ENCODE measurements around the gene C8A. TPM values are rescaled to one million over a fixed set of nuclear protein-coding genes. Genes with fewer than 3 reads are reported as not detected.

Gene C8A
- total RNA-seq, 1 experiment from 2014 or later: 0.13 TPM

DNA sequence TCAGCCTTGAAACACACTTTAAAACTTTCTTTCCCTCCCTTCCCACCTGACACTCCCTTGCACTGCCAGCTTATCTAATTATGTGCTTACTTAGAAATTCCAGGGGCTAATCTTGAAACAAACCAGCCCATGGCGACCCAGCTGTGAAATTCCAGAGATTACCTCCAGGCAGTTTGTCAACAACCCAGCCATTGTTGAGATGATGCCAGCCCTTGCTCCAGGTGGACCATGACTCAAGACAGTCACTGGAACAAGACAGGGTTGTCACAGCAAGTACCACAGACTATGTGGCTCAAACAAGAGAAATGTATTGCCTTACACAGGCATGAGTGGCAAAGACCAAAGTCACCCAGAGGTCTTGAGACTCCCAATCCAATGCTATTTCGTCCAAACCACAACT, 43.3 kb upstream of the C8A start (continued):
- no peak for TF ChIP-seq GTF2I (CRISPR knock-in tag; conservative IDR thresholded peaks at IDR 0.05)
- TF ChIP-seq, protein P1, sequence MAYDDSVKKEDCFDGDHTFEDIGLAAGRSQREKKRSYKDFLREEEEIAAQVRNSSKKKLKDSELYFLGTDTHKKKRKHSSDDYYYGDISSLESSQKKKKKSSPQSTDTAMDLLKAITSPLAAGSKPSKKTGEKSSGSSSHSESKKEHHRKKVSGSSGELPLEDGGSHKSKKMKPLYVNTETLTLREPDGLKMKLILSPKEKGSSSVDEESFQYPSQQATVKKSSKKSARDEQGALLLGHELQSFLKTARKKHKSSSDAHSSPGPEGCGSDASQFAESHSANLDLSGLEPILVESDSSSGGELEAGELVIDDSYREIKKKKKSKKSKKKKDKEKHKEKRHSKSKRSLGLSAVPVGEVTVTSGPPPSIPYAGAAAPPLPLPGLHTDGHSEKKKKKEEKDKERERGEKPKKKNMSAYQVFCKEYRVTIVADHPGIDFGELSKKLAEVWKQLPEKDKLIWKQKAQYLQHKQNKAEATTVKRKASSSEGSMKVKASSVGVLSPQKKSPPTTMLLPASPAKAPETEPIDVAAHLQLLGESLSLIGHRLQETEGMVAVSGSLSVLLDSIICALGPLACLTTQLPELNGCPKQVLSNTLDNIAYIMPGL (CRISPR knock-in tag; IDR thresholded peaks at IDR 0.05): no peak
- no peak for TF ChIP-seq TCF7 (CRISPR knock-in tag; IDR thresholded peaks at IDR 0.05; ENCODE audit: low read depth)
- no peak for TF ChIP-seq JAZF1 (CRISPR knock-in tag; IDR thresholded peaks at IDR 0.05)
- TF ChIP-seq, protein P2, sequence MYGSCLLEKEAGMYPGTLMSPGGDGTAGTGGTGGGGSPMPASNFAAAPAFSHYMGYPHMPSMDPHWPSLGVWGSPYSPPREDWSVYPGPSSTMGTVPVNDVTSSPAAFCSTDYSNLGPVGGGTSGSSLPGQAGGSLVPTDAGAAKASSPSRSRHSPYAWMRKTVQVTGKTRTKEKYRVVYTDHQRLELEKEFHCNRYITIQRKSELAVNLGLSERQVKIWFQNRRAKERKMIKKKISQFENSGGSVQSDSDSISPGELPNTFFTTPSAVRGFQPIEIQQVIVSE (CRISPR knock-in tag; IDR thresholded peaks at IDR 0.05; ENCODE audit: borderline replicate concordance): no peak
- TF ChIP-seq TEAD4 (CRISPR knock-in tag; IDR thresholded peaks at IDR 0.05): no peak
- no peak for TF ChIP-seq CBFB (CRISPR knock-in tag; IDR thresholded peaks at IDR 0.05; ENCODE audit: low read depth)
- TF ChIP-seq NR2C2 (CRISPR knock-in tag; IDR thresholded peaks at IDR 0.05): no peak

DNA sequence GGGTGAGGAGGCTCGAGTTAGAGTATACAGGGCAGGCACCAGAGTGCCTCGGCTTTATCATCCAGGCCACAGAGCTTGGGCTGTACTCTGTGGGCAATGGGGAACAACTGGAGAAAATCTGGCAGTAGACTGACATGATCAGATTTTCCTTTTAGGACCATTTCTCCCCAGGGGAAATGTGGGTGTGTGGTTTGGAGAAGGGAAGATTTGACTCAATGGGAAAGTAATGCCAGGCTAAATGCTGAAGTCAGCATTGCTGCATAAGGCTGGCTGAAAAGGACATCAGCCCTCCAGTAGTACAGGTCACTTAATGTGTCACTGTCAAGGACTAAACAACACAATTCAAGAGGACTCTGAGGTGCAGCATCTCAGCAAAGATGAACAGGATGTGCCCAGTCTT, 40.4 kb upstream of the C8A start:
- no peak for DNase-seq (ENCODE audit: low spot score)
- Mint-ChIP-seq H3K36me3 (no peaks in the 10 kb centered on the region), H3K27me3 (ENCODE audit: low read depth) (no peaks in the 10 kb centered on the region), H3K4me1 (peaks cover 14% of the 10 kb centered on the region), H3K9me3 (peaks cover 8% of the 10 kb centered on the region), H3K4me3 (no peak overlapping the region), H3K27ac (no peak overlapping the region)
- POLR2A ChIA-PET: no interaction called here
- no peak for TF ChIP-seq ZBTB21 (CRISPR knock-in tag; IDR thresholded peaks at IDR 0.05; ENCODE audit: borderline replicate concordance)
- TF ChIP-seq, protein P3, sequence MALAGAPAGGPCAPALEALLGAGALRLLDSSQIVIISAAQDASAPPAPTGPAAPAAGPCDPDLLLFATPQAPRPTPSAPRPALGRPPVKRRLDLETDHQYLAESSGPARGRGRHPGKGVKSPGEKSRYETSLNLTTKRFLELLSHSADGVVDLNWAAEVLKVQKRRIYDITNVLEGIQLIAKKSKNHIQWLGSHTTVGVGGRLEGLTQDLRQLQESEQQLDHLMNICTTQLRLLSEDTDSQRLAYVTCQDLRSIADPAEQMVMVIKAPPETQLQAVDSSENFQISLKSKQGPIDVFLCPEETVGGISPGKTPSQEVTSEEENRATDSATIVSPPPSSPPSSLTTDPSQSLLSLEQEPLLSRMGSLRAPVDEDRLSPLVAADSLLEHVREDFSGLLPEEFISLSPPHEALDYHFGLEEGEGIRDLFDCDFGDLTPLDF (CRISPR knock-in tag; IDR thresholded peaks at IDR 0.05): no peak
- TF ChIP-seq, protein P4, sequence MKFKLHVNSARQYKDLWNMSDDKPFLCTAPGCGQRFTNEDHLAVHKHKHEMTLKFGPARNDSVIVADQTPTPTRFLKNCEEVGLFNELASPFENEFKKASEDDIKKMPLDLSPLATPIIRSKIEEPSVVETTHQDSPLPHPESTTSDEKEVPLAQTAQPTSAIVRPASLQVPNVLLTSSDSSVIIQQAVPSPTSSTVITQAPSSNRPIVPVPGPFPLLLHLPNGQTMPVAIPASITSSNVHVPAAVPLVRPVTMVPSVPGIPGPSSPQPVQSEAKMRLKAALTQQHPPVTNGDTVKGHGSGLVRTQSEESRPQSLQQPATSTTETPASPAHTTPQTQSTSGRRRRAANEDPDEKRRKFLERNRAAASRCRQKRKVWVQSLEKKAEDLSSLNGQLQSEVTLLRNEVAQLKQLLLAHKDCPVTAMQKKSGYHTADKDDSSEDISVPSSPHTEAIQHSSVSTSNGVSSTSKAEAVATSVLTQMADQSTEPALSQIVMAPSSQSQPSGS (CRISPR knock-in tag; IDR thresholded peaks at IDR 0.05; ENCODE audit: borderline replicate concordance, low read depth): no peak
- no peak for TF ChIP-seq RORB (CRISPR knock-in tag; IDR thresholded peaks at IDR 0.05)
- TF ChIP-seq, protein P1 (CRISPR knock-in tag; IDR thresholded peaks at IDR 0.05): no peak
- TF ChIP-seq, protein P5, sequence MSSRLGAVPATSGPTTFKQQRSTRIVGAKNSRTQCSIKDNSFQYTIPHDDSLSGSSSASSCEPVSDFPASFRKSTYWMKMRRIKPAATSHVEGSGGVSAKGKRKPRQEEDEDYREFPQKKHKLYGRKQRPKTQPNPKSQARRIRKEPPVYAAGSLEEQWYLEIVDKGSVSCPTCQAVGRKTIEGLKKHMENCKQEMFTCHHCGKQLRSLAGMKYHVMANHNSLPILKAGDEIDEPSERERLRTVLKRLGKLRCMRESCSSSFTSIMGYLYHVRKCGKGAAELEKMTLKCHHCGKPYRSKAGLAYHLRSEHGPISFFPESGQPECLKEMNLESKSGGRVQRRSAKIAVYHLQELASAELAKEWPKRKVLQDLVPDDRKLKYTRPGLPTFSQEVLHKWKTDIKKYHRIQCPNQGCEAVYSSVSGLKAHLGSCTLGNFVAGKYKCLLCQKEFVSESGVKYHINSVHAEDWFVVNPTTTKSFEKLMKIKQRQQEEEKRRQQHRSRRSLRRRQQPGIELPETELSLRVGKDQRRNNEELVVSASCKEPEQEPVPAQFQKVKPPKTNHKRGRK (CRISPR knock-in tag; IDR thresholded peaks at IDR 0.05; ENCODE audit: borderline replicate concordance): no peak
- TF ChIP-seq, protein P6, sequence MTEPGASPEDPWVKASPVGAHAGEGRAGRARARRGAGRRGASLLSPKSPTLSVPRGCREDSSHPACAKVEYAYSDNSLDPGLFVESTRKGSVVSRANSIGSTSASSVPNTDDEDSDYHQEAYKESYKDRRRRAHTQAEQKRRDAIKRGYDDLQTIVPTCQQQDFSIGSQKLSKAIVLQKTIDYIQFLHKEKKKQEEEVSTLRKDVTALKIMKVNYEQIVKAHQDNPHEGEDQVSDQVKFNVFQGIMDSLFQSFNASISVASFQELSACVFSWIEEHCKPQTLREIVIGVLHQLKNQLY (CRISPR knock-in tag; IDR thresholded peaks at IDR 0.05): no peak
- no peak for TF ChIP-seq NR1H2 (CRISPR knock-in tag; IDR thresholded peaks at IDR 0.05)
- TF ChIP-seq, protein P7, sequence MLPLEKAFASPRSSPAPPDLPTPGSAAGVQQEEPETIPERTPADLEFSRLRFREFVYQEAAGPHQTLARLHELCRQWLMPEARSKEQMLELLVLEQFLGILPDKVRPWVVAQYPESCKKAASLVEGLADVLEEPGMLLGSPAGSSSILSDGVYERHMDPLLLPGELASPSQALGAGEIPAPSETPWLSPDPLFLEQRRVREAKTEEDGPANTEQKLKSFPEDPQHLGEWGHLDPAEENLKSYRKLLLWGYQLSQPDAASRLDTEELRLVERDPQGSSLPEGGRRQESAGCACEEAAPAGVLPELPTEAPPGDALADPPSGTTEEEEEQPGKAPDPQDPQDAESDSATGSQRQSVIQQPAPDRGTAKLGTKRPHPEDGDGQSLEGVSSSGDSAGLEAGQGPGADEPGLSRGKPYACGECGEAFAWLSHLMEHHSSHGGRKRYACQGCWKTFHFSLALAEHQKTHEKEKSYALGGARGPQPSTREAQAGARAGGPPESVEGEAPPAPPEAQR (CRISPR knock-in tag; IDR thresholded peaks at IDR 0.05): no peak
- TF ChIP-seq MYBL2 (CRISPR knock-in tag; IDR thresholded peaks at IDR 0.05): no peak
- TF ChIP-seq, protein P8, sequence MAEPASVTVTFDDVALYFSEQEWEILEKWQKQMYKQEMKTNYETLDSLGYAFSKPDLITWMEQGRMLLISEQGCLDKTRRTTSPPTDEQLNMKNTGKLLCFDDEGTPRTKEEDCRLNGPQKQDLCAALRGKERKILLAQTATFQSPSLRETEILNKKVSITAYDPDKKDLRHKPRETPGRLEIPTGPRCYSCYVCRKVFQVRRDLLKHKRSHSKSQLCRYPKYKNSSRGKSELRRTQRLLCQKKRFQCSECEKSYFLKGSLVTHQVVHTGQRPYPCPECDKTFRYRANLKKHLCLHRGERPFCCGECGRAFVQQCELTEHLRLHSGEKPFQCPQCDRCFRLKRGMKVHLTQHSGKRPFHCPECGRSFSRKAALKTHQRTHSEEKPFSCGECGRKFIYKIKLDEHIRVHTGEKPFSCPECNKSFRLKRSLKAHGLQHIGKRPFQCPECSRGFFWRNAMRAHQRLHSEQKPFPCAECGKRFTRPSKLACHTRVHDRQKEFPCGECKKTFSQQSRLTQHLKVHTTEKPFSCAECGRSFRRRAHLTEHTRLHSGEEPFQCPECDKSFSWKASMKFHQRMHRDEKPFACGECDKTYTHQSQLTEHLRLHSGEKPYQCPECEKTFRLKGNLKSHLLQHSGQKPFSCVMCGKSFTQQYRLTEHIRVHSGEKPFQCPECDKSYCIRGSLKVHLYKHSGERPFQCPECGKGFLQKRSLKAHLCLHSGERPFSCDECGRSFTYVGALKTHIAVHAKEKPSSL (CRISPR knock-in tag; conservative IDR thresholded peaks at IDR 0.05): no peak
- CTCF ChIA-PET: no interaction called here
- ATAC-seq: no peak
